H9 (cell line): ENCODE data around the gene MAP9. TPM values are rescaled to one million over a fixed set of nuclear protein-coding genes. Genes with fewer than 3 reads are reported as not detected.

Source experiments
- DNase-seq: peaks from one replicate; pipeline ENCODE4 v3.0.0-alpha.2; 2017
- H2AFZ ChIP-seq: one replicate; pipeline ENCODE4 v1.6.1; 2013; ENCODE audit warnings: mild to moderate bottlenecking, low read length, control low read depth, moderate library complexity
- H2AK5ac ChIP-seq: 2 replicates; pipeline ENCODE4 v1.6.1; 2013; ENCODE audit warnings: low read length, control low read depth, mixed read lengths; ENCODE audit not compliant: insufficient read length
- H2BK120ac ChIP-seq: one replicate; pipeline ENCODE4 v1.6.1; 2013; ENCODE audit warnings: low read depth, mild to moderate bottlenecking, low read length, control low read depth, inconsistent platforms; ENCODE audit not compliant: poor library complexity, severe bottlenecking
- H2BK12ac ChIP-seq: 2 replicates; pipeline ENCODE4 v1.6.1; 2013; ENCODE audit warnings: low read length, control low read depth, mixed read lengths, low read depth; ENCODE audit not compliant: insufficient read length
- H2BK15ac ChIP-seq: 2 replicates; pipeline ENCODE4 v1.6.1; 2013; ENCODE audit warnings: low read depth, low read length, control low read depth
- H2BK20ac ChIP-seq: one replicate; pipeline ENCODE4 v1.6.1; 2013; ENCODE audit warnings: low read depth, mild to moderate bottlenecking, low read length, control low read depth, inconsistent platforms; ENCODE audit not compliant: poor library complexity, severe bottlenecking
- H2BK5ac ChIP-seq: 2 replicates; pipeline ENCODE4 v1.6.1; 2013; ENCODE audit warnings: low read length, control low read depth, mixed read lengths; ENCODE audit not compliant: insufficient read length
- H3K14ac ChIP-seq: 2 replicates; pipeline ENCODE4 v1.6.1; 2013; ENCODE audit warnings: low read length, control low read depth; ENCODE audit not compliant: insufficient read depth
- H3K18ac ChIP-seq: 2 replicates; pipeline ENCODE4 v1.6.1; 2013; ENCODE audit warnings: low read depth, mild to moderate bottlenecking, mixed read lengths, low read length, control low read depth; ENCODE audit not compliant: insufficient read length
- H3K23ac ChIP-seq: 2 replicates; pipeline ENCODE4 v1.6.1; 2013; ENCODE audit warnings: low read length, control low read depth, mixed read lengths, low read depth; ENCODE audit not compliant: insufficient read length
- H3K23me2 ChIP-seq: 2 replicates; pipeline ENCODE4 v1.6.1; 2013; ENCODE audit warnings: low read depth, mild to moderate bottlenecking, mixed read lengths, low read length, control low read depth; ENCODE audit not compliant: insufficient read length, poor library complexity, severe bottlenecking
- H3K27ac ChIP-seq: 2 replicates; pipeline ENCODE4 v1.5.1; 2013; ENCODE audit warnings: low read length, control low read depth, mixed read lengths, low read depth; ENCODE audit not compliant: insufficient read length
- H3K27me3 ChIP-seq: 2 replicates; pipeline ENCODE4 v1.6.1; 2013; ENCODE audit warnings: low read length, control low read depth, inconsistent platforms; ENCODE audit not compliant: insufficient read depth
- H3K4ac ChIP-seq: 2 replicates; pipeline ENCODE4 v1.6.1; 2013; ENCODE audit warnings: low read depth, mild to moderate bottlenecking, control low read depth, inconsistent platforms, low read length, moderate library complexity
- H3K4me1 ChIP-seq: 2 replicates; pipeline ENCODE4 v1.6.1; 2013; ENCODE audit warnings: low read length, control low read depth, inconsistent platforms; ENCODE audit not compliant: insufficient read depth
- H3K4me2 ChIP-seq: 2 replicates; pipeline ENCODE4 v1.6.1; 2013; ENCODE audit warnings: low read length, control low read depth, mixed read lengths; ENCODE audit not compliant: insufficient read length, insufficient read depth
- H3K56ac ChIP-seq: 2 replicates; pipeline ENCODE4 v1.6.1; 2013; ENCODE audit warnings: low read depth, mild to moderate bottlenecking, mixed read lengths, low read length, control low read depth; ENCODE audit not compliant: insufficient read length
- H3K79me1 ChIP-seq: 2 replicates; pipeline ENCODE4 v1.6.1; 2013; ENCODE audit warnings: low read depth, mild to moderate bottlenecking, moderate library complexity, low read length, control low read depth, inconsistent platforms; ENCODE audit not compliant: insufficient read depth, poor library complexity, severe bottlenecking
- H3K79me2 ChIP-seq: 2 replicates; pipeline ENCODE4 v1.6.1; 2013; ENCODE audit warnings: low read length, control low read depth, inconsistent platforms; ENCODE audit not compliant: insufficient read depth
- H3K9ac ChIP-seq: 2 replicates; pipeline ENCODE4 v1.6.1; 2013; ENCODE audit warnings: low read length, control low read depth, mixed read lengths; ENCODE audit not compliant: insufficient read length; ENCODE audit errors: extremely low read depth
- H3K9me3 ChIP-seq: one replicate; pipeline ENCODE4 v1.6.1; 2013; ENCODE audit warnings: low read depth, low read length, inconsistent platforms; ENCODE audit not compliant: control insufficient read depth
- H3T11ph ChIP-seq: one replicate; pipeline ENCODE4 v1.6.1; 2013; ENCODE audit warnings: mild to moderate bottlenecking, low read length, control low read depth, inconsistent platforms
- H4K20me1 ChIP-seq: one replicate; pipeline ENCODE4 v1.6.1; 2013; ENCODE audit not compliant: control insufficient read depth, insufficient read length, insufficient read depth
- H4K5ac ChIP-seq: 2 replicates; pipeline ENCODE4 v1.6.1; 2013; ENCODE audit warnings: low read depth, mild to moderate bottlenecking, mixed read lengths, low read length, control low read depth; ENCODE audit not compliant: insufficient read length
- H4K8ac ChIP-seq: replicated peaks from 2 replicates; pipeline ENCODE4 v1.6.1; 2013; ENCODE audit warnings: low read length, control low read depth, mixed read lengths, low read depth; ENCODE audit not compliant: insufficient read length
- H4K91ac ChIP-seq: 2 replicates; pipeline ENCODE4 v1.6.1; 2013; ENCODE audit warnings: low read depth, mild to moderate bottlenecking, moderate library complexity, mixed read lengths, low read length, control low read depth; ENCODE audit not compliant: insufficient read length
- H3K27ac Mint-ChIP-seq, 3 experiments: 2 replicates in 2 of 3; 3 replicates in 1 of 3; pipeline ENCODE4 v1.8.0; 2020 to 2021; ENCODE audit warnings: mixed read lengths in 3 of 3, mild to moderate bottlenecking in 1 of 3, moderate library complexity in 1 of 3
- H3K27me3 Mint-ChIP-seq: 2 replicates; pipeline ENCODE4 v1.8.0; 2021; ENCODE audit warnings: low read depth, mild to moderate bottlenecking, moderate library complexity, mixed read lengths
- H3K36me3 Mint-ChIP-seq, 3 experiments: 2 replicates in 2 of 3; 3 replicates in 1 of 3; pipeline ENCODE4 v1.8.0; 2020 to 2021; ENCODE audit warnings: low read depth in 3 of 3, mixed read lengths in 3 of 3; ENCODE audit not compliant: insufficient read depth in 1 of 3
- H3K4me1 Mint-ChIP-seq, 2 experiments: 2 replicates each; pipeline ENCODE4 v1.8.0; 2020; ENCODE audit warnings: mixed read lengths in 2 of 2
- H3K4me3 Mint-ChIP-seq, 2 experiments: 2 replicates in 1 of 2; 3 replicates in 1 of 2; pipeline ENCODE4 v1.8.0; 2020 to 2021; ENCODE audit warnings: mild to moderate bottlenecking in 2 of 2, mixed read lengths in 2 of 2, moderate library complexity in 1 of 2
- H3K9me3 Mint-ChIP-seq, 2 experiments: 2 replicates in 1 of 2; 3 replicates in 1 of 2; pipeline ENCODE4 v1.8.0; 2020; ENCODE audit warnings: mild to moderate bottlenecking in 2 of 2, mixed read lengths in 2 of 2, moderate library complexity in 1 of 2
- CTCF ChIP-seq: fragments of 200-600 bp; sonication (generic); conservative IDR thresholded peaks from 3 replicates; pipeline ENCODE4 v1.8.0; 2021; ENCODE audit warnings: antibody characterized with exemption, mild to moderate bottlenecking
- WGBS: extraction: QIAGEN DNeasy Blood & Tissue Kit; methylation state at CpG from one replicate; pipeline ENCODE4 v1.1.7; 2013; ENCODE audit warnings: missing lambda C conversion rate, low lambda C conversion rate, mixed read lengths; ENCODE audit not compliant: insufficient read length; ENCODE audit errors: extremely low coverage; 5-methylcytosine and 5-hydroxymethylcytosine counted together
- total RNA-seq: library from RNA; stranded (reverse); gene quantifications from 2 replicates; pipeline ENCODE4 v1.2.1, GENCODE V29; 2021

Gene MAP9
- total RNA-seq, 1 experiment from 2014 or later: 15.4 TPM

- Histone ChIP-seq H3K79me1 (no peaks in the 10 kb centered on the region), H3K27ac (no peak overlapping the region), H3K23ac (no peak overlapping the region), H3K4me1 (no peaks in the 10 kb centered on the region), H3K79me2 (no peaks in the 10 kb centered on the region), H2AK5ac (no peak overlapping the region), H2BK120ac (no peak overlapping the region), H4K5ac (no peak overlapping the region), H3T11ph (no peak overlapping the region), H3K9me3 (no peaks in the 10 kb centered on the region), H3K23me2 (no peaks in the 10 kb centered on the region), H3K4me2 (no peak overlapping the region), H3K18ac (no peak overlapping the region), H2BK20ac (no peak overlapping the region), H4K20me1 (no peaks in the 10 kb centered on the region), H2BK5ac (no peak overlapping the region), H2BK15ac (no peak overlapping the region), H4K91ac (no peak overlapping the region), H2BK12ac (no peak overlapping the region), H3K56ac (no peak overlapping the region), H4K8ac (no peak overlapping the region), H3K14ac (no peak overlapping the region), H3K9ac (no peak overlapping the region), H3K4ac (no peak overlapping the region), H2AFZ (no peak overlapping the region), H3K27me3 (peaks cover 6% of the 10 kb centered on the region; the same call in 1 of the 2 replicates)
- H3K9me3 Mint-ChIP-seq: peaks cover 3 to 4% of the 10 kb centered on the region in 2 experiments; a peak in 2 of 5 replicates
- peaks cover 92% of the 10 kb centered on the region for H3K27me3 Mint-ChIP-seq
- H3K4me3 Mint-ChIP-seq: no peak overlapping the region
- no peaks in the 10 kb centered on the region for H3K4me1 Mint-ChIP-seq
- no peaks in the 10 kb centered on the region for H3K36me3 Mint-ChIP-seq
- no peak overlapping the region for H3K27ac Mint-ChIP-seq
- DNase-seq: no peak
- no CpG with 5 or more reads among the region's 4 CpGs for WGBS
- no peak for TF ChIP-seq CTCF
Observed at GRCh38 chr4:155419266-155419665, 42.5 kb upstream of the MAP9 start.
